Suprapubic skin (tissue), 4 donors: ENCODE measurements around the gene AGTRAP.

Experiments used
- EP300 ChIP-seq: sonication (generic); formaldehyde crosslinking; IDR thresholded peaks from one replicate; pipeline ENCODE4 v1.6.1; 2017; ENCODE audit warnings: antibody characterized with exemption
- POLR2A ChIP-seq, 2 donors: fragments of 450-650 bp; IDR thresholded peaks; one replicate each; pipeline ENCODE4 v1.6.1; 2017; ENCODE audit warnings: antibody characterized with exemption in 2 of 2, mild to moderate bottlenecking in 2 of 2, moderate library complexity in 2 of 2
- POLR2AphosphoS5 ChIP-seq, 3 donors: sonication (generic); formaldehyde crosslinking; IDR thresholded peaks; one replicate each; pipeline ENCODE4 v1.6.1; 2017; ENCODE audit warnings: antibody characterized with exemption in 3 of 3
- TF ChIP-seq, protein P1 (sequence below), 2 donors: fragments of 200-600 bp in 1 of 2; fragments of 450-650 bp in 1 of 2; sonication (generic) in 1 of 2; IDR thresholded peaks; one replicate each; pipeline ENCODE4 v1.5.1; 2016 to 2019; ENCODE audit warnings: antibody characterized with exemption in 2 of 2, mild to moderate bottlenecking in 1 of 2, moderate library complexity in 1 of 2

DNA sequence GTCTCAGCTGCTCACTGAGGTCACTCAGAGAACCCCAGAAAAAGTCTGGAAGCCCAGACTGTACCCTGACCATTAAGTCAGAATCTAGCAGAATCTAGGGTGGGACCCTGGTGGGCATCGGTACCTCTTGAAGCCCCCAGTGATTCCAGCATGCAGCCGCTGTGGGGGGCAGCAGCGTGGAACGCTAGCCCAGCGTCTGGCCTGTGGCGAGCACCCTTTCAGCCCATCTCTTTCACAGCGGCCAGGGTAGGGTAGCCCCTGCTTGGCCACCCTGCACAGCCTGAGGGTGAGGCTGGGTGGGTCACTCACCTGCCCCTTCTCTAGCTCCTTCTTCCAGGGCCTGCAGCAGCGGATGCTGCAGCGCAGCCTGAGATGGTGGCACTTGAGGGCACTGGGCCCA lies 42.4 kb downstream of the AGTRAP start:
- TF ChIP-seq, protein P1, sequence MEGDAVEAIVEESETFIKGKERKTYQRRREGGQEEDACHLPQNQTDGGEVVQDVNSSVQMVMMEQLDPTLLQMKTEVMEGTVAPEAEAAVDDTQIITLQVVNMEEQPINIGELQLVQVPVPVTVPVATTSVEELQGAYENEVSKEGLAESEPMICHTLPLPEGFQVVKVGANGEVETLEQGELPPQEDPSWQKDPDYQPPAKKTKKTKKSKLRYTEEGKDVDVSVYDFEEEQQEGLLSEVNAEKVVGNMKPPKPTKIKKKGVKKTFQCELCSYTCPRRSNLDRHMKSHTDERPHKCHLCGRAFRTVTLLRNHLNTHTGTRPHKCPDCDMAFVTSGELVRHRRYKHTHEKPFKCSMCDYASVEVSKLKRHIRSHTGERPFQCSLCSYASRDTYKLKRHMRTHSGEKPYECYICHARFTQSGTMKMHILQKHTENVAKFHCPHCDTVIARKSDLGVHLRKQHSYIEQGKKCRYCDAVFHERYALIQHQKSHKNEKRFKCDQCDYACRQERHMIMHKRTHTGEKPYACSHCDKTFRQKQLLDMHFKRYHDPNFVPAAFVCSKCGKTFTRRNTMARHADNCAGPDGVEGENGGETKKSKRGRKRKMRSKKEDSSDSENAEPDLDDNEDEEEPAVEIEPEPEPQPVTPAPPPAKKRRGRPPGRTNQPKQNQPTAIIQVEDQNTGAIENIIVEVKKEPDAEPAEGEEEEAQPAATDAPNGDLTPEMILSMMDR (IDR thresholded peaks at IDR 0.05), result no peak
- TF ChIP-seq EP300 (no peak), POLR2A (IDR thresholded peaks at IDR 0.05) (no peak), POLR2AphosphoS5 (IDR thresholded peaks at IDR 0.05) (no peak)
